PC-9 (cell line): ENCODE results near the gene CACNG5.

Experiments
- EZH2 ChIP-seq: fragments of 200-600 bp; sonication (generic); IDR thresholded peaks from 2 replicates; pipeline ENCODE4 v1.8.0; 2017; ENCODE audit warnings: antibody characterized with exemption, low read depth
- TF ChIP-seq, protein P1 (sequence below): fragments of 200-600 bp; sonication (generic); conservative IDR thresholded peaks from 2 replicates; pipeline ENCODE4 v1.6.1; 2017; ENCODE audit warnings: mixed run types, antibody characterized with exemption, mild to moderate bottlenecking, moderate library complexity

DNA sequence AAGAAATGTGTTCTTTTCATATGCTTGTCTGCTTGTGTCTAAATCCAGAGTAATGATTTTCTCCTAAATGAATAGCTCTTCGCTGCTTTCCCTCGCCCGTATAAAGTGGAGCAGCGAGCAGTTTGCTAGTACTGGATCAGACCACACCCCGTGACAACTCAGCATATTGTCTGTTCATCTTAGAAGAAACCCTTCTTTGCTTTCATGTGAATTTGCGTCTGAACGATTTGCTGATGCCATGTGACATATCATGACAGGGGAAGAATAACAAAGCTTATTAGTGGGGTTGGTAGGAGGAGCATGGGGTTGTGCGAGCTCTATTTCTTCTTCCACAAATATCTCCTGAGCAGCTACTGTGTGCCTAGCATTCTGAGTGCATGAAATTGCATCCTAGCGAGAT lies 85.5 kb downstream of the CACNG5 start:
- TF ChIP-seq, protein P1, sequence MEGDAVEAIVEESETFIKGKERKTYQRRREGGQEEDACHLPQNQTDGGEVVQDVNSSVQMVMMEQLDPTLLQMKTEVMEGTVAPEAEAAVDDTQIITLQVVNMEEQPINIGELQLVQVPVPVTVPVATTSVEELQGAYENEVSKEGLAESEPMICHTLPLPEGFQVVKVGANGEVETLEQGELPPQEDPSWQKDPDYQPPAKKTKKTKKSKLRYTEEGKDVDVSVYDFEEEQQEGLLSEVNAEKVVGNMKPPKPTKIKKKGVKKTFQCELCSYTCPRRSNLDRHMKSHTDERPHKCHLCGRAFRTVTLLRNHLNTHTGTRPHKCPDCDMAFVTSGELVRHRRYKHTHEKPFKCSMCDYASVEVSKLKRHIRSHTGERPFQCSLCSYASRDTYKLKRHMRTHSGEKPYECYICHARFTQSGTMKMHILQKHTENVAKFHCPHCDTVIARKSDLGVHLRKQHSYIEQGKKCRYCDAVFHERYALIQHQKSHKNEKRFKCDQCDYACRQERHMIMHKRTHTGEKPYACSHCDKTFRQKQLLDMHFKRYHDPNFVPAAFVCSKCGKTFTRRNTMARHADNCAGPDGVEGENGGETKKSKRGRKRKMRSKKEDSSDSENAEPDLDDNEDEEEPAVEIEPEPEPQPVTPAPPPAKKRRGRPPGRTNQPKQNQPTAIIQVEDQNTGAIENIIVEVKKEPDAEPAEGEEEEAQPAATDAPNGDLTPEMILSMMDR = no peak
- no peak for TF ChIP-seq EZH2
